ENCODE measurements around the gene ALDH3B2. TPM values are rescaled to one million over a fixed set of nuclear protein-coding genes. Genes with fewer than 3 reads are reported as not detected.

The ALDH3B2 gene
- polyA plus RNA-seq, 1 donor: not detected

- WGBS (ENCODE audit: insufficient coverage, low lambda C conversion rate): 60% methylated on average over 2 of the region's 22 CpGs
- DNase-seq: no peak
- Histone ChIP-seq H3K9me3 (ENCODE audit: control insufficient read depth, low read depth, low read length) (no peaks in the 10 kb centered on the region), H3K27me3 (ENCODE audit: control insufficient read depth, insufficient read depth, low read length) (no peaks in the 10 kb centered on the region), H3K4me3 (ENCODE audit: low read length) (peak overlapping the region; percentile 42), H3K4me1 (ENCODE audit: control insufficient read depth, insufficient read depth, low read length) (peaks cover 43% of the 10 kb centered on the region), H3K36me3 (ENCODE audit: control insufficient read depth, insufficient read depth, low read length) (peaks cover 11% of the 10 kb centered on the region), H3K27ac (ENCODE audit: low read length) (peak overlapping the region; percentile 63)
Measured at GRCh38 chr11:67649634-67650510, 24.6 kb downstream of the ALDH3B2 start.

- H3K4me3 ChIP-seq (ENCODE audit: low read length): no peak overlapping the region
- H3K4me1 ChIP-seq (ENCODE audit: control insufficient read depth, insufficient read depth, low read length): peaks cover 43% of the 10 kb centered on the region
- no peaks in the 10 kb centered on the region for H3K27me3 ChIP-seq (ENCODE audit: control insufficient read depth, insufficient read depth, low read length)
- no peak overlapping the region for H3K27ac ChIP-seq (ENCODE audit: low read length)
- peaks cover 18% of the 10 kb centered on the region for H3K36me3 ChIP-seq (ENCODE audit: control insufficient read depth, insufficient read depth, low read length)
- no peaks in the 10 kb centered on the region for H3K9me3 ChIP-seq (ENCODE audit: control insufficient read depth, low read depth, low read length)
- WGBS (ENCODE audit: insufficient coverage, low lambda C conversion rate): no CpG with 5 or more reads among the region's 12 CpGs
- DNase-seq: no peak
Measured at GRCh38 chr11:67648796-67649613, 25.4 kb downstream of the ALDH3B2 start.

DNA sequence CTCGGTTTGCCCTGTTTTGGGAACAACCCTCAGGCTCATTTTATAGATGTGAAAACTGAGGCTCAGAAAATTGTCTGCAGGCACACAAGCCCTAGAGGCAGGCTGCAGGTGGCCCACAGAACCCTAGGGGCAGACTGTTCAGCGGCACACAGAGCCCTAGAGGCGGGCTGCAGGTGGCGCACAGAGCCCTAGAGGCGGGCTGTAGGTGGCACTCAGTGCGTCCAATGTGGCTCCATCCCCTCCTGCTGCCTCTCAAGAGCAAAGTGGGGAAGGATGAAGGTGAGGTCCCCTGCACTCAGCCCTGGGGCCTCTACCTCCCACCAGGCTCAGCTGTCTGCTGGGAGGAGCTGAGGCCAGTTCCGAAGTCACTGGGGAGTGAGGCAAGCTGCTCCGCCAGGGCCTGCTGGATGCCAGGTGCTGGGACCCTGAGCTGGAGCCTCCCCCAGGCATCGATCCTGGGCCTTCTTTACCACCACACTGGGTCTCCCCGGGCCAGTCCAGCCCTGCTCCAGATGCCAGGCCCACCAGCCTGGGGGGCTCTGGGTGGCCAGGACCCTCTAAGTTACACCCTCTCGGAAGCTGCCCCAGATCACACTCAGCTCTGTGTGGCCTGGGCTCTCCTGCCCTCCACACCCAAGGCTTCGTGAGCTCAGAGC is 26.2 kb downstream of the ALDH3B2 start:
- DNase-seq: peak in 1 of 2 donors; percentile 43
- WGBS (ENCODE audit: insufficient coverage, low lambda C conversion rate): no CpG with 5 or more reads among the region's 12 CpGs

DNA sequence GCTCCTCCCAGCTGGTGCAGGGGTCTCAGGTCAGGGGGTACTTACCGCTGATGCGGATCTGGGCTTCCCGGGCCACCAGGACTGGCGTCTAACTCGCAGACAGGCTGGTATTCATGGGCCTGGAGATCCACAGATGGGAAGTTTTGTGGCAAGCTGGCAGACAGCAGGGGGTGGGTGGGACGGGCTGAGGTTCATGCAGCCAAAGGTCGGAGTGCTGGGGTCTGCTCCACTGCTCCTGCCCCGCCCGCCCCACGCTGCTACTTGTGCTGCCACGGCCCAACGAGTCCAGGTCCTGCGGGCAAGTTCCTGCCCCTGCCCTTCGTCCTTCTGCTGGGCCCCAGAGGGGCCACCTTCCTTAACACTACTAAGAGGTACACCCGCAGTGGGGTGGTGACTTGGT is 27.0 kb downstream of the ALDH3B2 start:
- peaks cover 41% of the 10 kb centered on the region for H3K4me1 ChIP-seq (ENCODE audit: control insufficient read depth, insufficient read depth, low read length)
- no peaks in the 10 kb centered on the region for H3K27me3 ChIP-seq (ENCODE audit: control insufficient read depth, insufficient read depth, low read length)
- H3K9me3 ChIP-seq (ENCODE audit: control insufficient read depth, low read depth, low read length): no peaks in the 10 kb centered on the region
- H3K4me3 ChIP-seq (ENCODE audit: low read length): no peak overlapping the region
- peak overlapping the region; percentile 47 for H3K27ac ChIP-seq (ENCODE audit: low read length)
- peak; percentile 69 to 82 for DNase-seq
- no CpG with 5 or more reads among the region's 15 CpGs for WGBS (ENCODE audit: insufficient coverage, low lambda C conversion rate)
- peaks cover 18% of the 10 kb centered on the region for H3K36me3 ChIP-seq (ENCODE audit: control insufficient read depth, insufficient read depth, low read length)

More for the DNA sequence above, 26.2 kb downstream of the ALDH3B2 start:
- Histone ChIP-seq H3K27ac (ENCODE audit: low read length) (peak overlapping the region; percentile 47), H3K9me3 (ENCODE audit: control insufficient read depth, low read depth, low read length) (no peaks in the 10 kb centered on the region), H3K4me3 (ENCODE audit: low read length) (no peak overlapping the region), H3K27me3 (ENCODE audit: control insufficient read depth, insufficient read depth, low read length) (no peaks in the 10 kb centered on the region), H3K36me3 (ENCODE audit: control insufficient read depth, insufficient read depth, low read length) (peaks cover 18% of the 10 kb centered on the region), H3K4me1 (ENCODE audit: control insufficient read depth, insufficient read depth, low read length) (peaks cover 43% of the 10 kb centered on the region)

DNA sequence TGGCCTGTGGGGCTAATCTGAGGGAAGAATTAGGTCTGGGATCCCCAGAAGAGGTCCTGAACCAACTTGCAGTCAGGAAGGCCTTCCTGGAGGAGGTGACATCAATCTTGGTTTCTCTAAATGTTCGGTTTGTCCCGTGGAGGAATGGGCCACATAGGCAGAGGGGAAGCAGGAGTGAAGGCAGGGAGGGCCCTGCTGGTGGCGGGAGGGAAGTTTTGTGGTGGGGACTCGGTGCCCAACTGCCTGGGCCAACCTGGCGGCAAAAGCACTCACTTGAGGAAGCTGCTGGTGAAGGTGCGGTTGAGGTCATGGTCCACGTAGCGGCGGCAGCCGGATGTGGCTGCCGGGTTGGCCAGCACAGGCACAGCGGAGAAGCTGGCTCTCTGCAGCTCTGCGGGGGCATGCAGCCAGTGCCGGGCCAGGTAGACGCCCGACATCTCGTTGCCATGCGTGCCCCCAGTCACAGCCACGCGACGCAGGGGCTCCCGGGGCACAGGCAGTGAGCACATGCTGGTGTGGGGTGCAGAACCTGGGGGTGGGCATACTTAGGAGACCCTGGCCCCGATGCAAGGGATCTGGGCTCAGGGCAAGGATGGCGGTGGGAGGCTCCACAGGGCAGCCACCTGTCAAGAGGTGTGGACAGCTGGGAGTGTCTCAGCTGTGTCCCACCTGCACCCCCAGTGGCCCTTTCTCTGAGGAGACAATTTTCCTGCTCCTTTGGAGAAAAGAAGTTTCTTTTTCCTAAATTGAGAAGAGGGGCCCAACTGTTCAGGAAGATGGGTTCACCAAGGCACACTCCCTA is 27.7 kb downstream of the ALDH3B2 start:
- peaks cover 18% of the 10 kb centered on the region for H3K36me3 ChIP-seq (ENCODE audit: control insufficient read depth, insufficient read depth, low read length)
- H3K27ac ChIP-seq (ENCODE audit: low read length): no peak overlapping the region
- H3K4me1 ChIP-seq (ENCODE audit: control insufficient read depth, insufficient read depth, low read length): peaks cover 38% of the 10 kb centered on the region
- H3K9me3 ChIP-seq (ENCODE audit: control insufficient read depth, low read depth, low read length): no peaks in the 10 kb centered on the region
- H3K27me3 ChIP-seq (ENCODE audit: control insufficient read depth, insufficient read depth, low read length): no peaks in the 10 kb centered on the region
- peak in 1 of 2 donors; percentile 21 for DNase-seq
- WGBS (ENCODE audit: insufficient coverage, low lambda C conversion rate): no CpG with 5 or more reads among the region's 24 CpGs
- H3K4me3 ChIP-seq (ENCODE audit: low read length): no peak overlapping the region

DNA sequence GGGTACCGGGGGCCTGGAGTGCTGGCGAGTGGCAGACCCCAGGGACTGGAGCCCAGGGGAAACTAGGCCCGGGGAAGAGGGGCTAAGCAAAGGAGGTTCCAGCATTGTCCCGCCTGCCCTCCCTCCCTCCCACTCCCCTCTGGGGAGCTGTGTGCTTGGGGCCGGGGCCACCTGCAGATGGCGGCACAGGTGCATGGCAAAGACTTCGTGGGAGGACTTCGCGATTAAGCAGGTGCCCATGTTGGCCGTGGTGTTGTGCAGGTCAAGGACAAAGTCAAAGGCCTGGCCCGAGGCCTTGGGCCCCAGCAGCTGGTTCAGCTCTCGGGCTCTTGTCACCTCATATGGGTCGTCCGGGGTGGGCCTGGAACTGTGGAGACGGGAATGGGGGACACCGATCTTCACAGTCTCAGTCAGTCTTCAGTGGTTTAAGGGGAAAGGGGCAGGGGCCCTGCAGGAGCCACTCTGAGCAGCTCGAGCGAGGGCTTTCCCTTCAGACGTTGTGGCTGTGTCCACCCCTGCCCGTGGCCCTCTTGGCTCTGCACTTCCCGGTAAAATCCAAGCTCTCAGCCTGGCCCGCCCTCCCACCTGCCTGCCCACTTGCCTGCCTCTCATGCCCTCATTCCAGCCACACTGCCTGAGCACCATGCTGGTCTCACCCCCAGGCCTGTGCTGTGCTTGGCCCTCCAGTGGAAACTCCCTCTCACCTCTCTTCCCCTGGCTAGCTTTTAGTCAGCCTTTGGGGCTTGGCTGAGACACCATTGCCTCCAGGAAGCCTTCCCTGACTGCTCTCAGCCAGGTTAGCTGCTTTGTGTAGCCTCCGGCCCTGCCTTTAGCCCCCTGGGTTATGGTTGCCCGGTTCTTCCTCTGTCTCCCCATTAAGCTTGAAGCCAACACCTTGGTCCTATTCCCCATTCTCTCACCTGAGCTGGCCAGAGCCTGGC is 28.6 kb downstream of the ALDH3B2 start:
- Histone ChIP-seq H3K36me3 (ENCODE audit: control insufficient read depth, insufficient read depth, low read length) (peaks cover 18% of the 10 kb centered on the region), H3K4me3 (ENCODE audit: low read length) (no peak overlapping the region), H3K27ac (ENCODE audit: low read length) (no peak overlapping the region), H3K9me3 (ENCODE audit: control insufficient read depth, low read depth, low read length) (no peaks in the 10 kb centered on the region), H3K4me1 (ENCODE audit: control insufficient read depth, insufficient read depth, low read length) (peaks cover 38% of the 10 kb centered on the region), H3K27me3 (ENCODE audit: control insufficient read depth, insufficient read depth, low read length) (no peaks in the 10 kb centered on the region)
- no peak for DNase-seq
- 67% methylated on average over 3 of the region's 24 CpGs for WGBS (ENCODE audit: insufficient coverage, low lambda C conversion rate)

DNA sequence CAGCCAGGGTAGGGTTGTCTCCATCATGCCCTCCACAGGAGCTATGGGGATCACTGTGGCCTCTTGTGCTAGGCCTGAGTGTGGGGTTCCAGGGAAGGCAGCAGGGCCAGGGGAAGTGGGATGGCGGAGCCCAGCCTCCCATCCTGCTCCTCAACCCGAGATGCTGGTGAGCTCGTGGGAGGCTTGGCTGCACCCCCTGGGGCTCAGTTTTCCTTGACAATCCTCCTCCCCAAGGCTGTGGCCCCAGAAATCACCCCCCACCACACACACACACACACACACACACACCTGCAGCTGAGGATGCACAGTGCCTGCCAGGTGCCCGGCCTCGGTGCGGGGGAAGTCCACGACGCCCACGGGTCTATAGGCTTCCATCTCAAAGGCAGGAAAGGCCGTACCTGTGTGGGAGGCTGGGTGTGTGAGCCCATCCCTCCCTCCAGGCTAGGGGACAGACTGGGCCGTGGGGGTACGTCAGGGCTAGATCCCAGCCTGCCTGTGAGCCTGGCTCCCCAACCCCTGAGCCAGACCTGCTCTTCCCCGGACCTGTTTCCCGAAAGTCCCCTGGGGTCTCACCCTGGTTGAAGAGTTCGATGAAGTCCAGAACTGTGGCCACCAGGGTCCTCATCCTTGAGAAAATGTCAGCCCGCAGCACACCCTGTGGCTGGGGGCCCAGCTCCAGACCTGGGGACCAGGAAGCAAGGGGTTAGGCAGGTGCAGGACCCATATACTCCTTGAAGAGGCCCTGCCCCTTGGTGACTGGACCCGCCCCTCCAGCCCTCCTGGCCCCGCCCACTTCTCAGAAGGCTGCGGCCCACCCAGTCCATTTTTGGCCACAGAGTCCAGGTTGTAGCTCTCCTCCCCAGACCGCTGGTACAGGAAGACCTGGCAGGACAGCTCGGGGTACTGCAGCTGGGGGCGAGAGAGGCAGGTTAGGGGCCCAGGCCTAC is 29.7 kb downstream of the ALDH3B2 start:
- H3K36me3 ChIP-seq (ENCODE audit: control insufficient read depth, insufficient read depth, low read length): peaks cover 18% of the 10 kb centered on the region
- no CpG with 5 or more reads among the region's 22 CpGs for WGBS (ENCODE audit: insufficient coverage, low lambda C conversion rate)
- H3K27ac ChIP-seq (ENCODE audit: low read length): no peak overlapping the region
- DNase-seq: no peak
- no peak overlapping the region for H3K4me3 ChIP-seq (ENCODE audit: low read length)
- no peaks in the 10 kb centered on the region for H3K27me3 ChIP-seq (ENCODE audit: control insufficient read depth, insufficient read depth, low read length)
- H3K4me1 ChIP-seq (ENCODE audit: control insufficient read depth, insufficient read depth, low read length): peaks cover 33% of the 10 kb centered on the region
- H3K9me3 ChIP-seq (ENCODE audit: control insufficient read depth, low read depth, low read length): no peaks in the 10 kb centered on the region

GRCh38 chr11:67644042-67644441 is 30.4 kb downstream of the ALDH3B2 start:
- Histone ChIP-seq H3K4me1 (ENCODE audit: control insufficient read depth, insufficient read depth, low read length) (peaks cover 26% of the 10 kb centered on the region), H3K36me3 (ENCODE audit: control insufficient read depth, insufficient read depth, low read length) (peaks cover 18% of the 10 kb centered on the region), H3K4me3 (ENCODE audit: low read length) (no peak overlapping the region), H3K27me3 (ENCODE audit: control insufficient read depth, insufficient read depth, low read length) (no peaks in the 10 kb centered on the region), H3K27ac (ENCODE audit: low read length) (no peak overlapping the region), H3K9me3 (ENCODE audit: control insufficient read depth, low read depth, low read length) (no peaks in the 10 kb centered on the region)
- DNase-seq: no peak
- WGBS (ENCODE audit: insufficient coverage, low lambda C conversion rate): 100% methylated on average over 2 of the region's 5 CpGs

Data from large intestine (tissue), 3 donors.